HG03139 (cell line): ENCODE results near the gene IPCEF1.

Experiments used
- ATAC-seq: cut with Tn5 transposase; IDR thresholded peaks from one replicate; pipeline ENCODE4 v1.9.1; 2021; ENCODE audit not compliant: unreplicated experiment

The IPCEF1 gene

GRCh38 chr6:154373971-154374370, 17.4 kb upstream of the IPCEF1 start:
- ATAC-seq = no peak

GRCh38 chr6:154371281-154371680, 14.7 kb upstream of the IPCEF1 start:
- no peak for ATAC-seq

- ATAC-seq = peak; percentile 86
These were observed 13.9 kb upstream of the IPCEF1 start for GRCh38 chr6:154370545-154370944.

- no peak for ATAC-seq
These were observed 11.5 kb upstream of the IPCEF1 start for GRCh38 chr6:154367839-154368695.

- ATAC-seq = no peak
These were observed 10.7 kb upstream of the IPCEF1 start for GRCh38 chr6:154367336-154367735.

GRCh38 chr6:154363821-154364220, 7.2 kb upstream of the IPCEF1 start:
- ATAC-seq = no peak

GRCh38 chr6:154361476-154361875, 4.9 kb upstream of the IPCEF1 start:
- no peak for ATAC-seq

GRCh38 chr6:154360476-154360875, 3.9 kb upstream of the IPCEF1 start:
- no peak for ATAC-seq

GRCh38 chr6:154359679-154360078, 3.1 kb upstream of the IPCEF1 start:
- ATAC-seq = no peak

- ATAC-seq = no peak
These were observed 2.6 kb upstream of the IPCEF1 start for GRCh38 chr6:154359161-154359574.

GRCh38 chr6:154358019-154358545, 1.5 kb upstream of the IPCEF1 start:
- no peak for ATAC-seq

GRCh38 chr6:154356113-154356512, 490 bp downstream of the IPCEF1 start:
- ATAC-seq = no peak

- ATAC-seq = no peak
These were observed 2.3 kb downstream of the IPCEF1 start for GRCh38 chr6:154354265-154354777.

GRCh38 chr6:154353626-154354025, 3.0 kb downstream of the IPCEF1 start:
- no peak for ATAC-seq

- peak; percentile 61 for ATAC-seq
These were observed 3.6 kb downstream of the IPCEF1 start for GRCh38 chr6:154352898-154353585.

- ATAC-seq = no peak
These were observed 6.3 kb downstream of the IPCEF1 start for GRCh38 chr6:154350293-154350692.

GRCh38 chr6:154347981-154348380, 8.6 kb downstream of the IPCEF1 start:
- no peak for ATAC-seq

- no peak for ATAC-seq
These were observed 10.8 kb downstream of the IPCEF1 start for GRCh38 chr6:154345811-154346210.

- ATAC-seq = no peak
These were observed 12.9 kb downstream of the IPCEF1 start for GRCh38 chr6:154343473-154344308.

GRCh38 chr6:154341871-154342270, 14.7 kb downstream of the IPCEF1 start:
- no peak for ATAC-seq

GRCh38 chr6:154341336-154341735, 15.3 kb downstream of the IPCEF1 start:
- ATAC-seq = no peak
